ENCODE results near the gene GOLIM4. TPM values are rescaled to one million over a fixed set of nuclear protein-coding genes. Genes with fewer than 3 reads are reported as not detected.
A peak's percentile ranks its signal among the peaks of the same experiment; 100 is the strongest.

GOLIM4 gene
- total and polyA plus RNA-seq, 4 donors = 20.5 to 48.8 (median 32.9) TPM

DNA sequence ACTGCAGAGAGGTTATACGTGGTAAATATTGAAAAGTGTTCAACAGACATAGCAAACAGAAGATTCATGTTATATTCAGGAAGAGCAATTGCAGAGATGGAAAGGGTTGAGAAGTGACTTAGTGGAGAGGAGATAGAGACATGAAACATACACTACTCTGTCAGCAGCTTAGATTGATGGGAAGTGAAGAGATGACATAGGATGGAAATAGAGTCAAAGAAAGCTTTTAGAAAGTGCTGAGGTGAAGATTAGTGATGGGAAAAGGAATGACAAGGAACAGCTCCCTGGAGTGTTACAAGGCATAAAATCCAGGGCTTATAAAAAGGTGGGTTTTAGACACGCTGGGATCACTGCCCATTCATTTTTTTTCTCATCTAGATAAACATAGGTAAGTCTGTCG is 17.2 kb upstream of the GOLIM4 start:
- H3K4me1 ChIP-seq (ENCODE audit: control insufficient read depth in 1 of 2, insufficient read depth in 2 of 2, low read length in 2 of 2) = no peaks in the 10 kb centered on the region
- no peaks in the 10 kb centered on the region for H3K9me3 ChIP-seq (ENCODE audit: control insufficient read depth, low read length)
- no peaks in the 10 kb centered on the region for H3K36me3 ChIP-seq (ENCODE audit: control insufficient read depth in 1 of 2, insufficient read depth in 2 of 2, low read length in 1 of 2)
- intact Hi-C loops (cut with DNase I) = no loop called here
- 82% methylated on average over 3 of the region's 3 CpGs for WGBS, 2 donors
- no peaks in the 10 kb centered on the region for H3K27me3 ChIP-seq (ENCODE audit: control insufficient read depth in 1 of 2, insufficient read depth in 2 of 2, low read length in 1 of 2)
- ATAC-seq (ENCODE audit: low FRiP score) = no peak
- H3K4me3 ChIP-seq (ENCODE audit: low read length in 2 of 2) = no peak overlapping the region
- no peak for DNase-seq
- H3K27ac ChIP-seq (ENCODE audit: low read depth in 1 of 2, low read length in 2 of 2) = no peak overlapping the region

DNA sequence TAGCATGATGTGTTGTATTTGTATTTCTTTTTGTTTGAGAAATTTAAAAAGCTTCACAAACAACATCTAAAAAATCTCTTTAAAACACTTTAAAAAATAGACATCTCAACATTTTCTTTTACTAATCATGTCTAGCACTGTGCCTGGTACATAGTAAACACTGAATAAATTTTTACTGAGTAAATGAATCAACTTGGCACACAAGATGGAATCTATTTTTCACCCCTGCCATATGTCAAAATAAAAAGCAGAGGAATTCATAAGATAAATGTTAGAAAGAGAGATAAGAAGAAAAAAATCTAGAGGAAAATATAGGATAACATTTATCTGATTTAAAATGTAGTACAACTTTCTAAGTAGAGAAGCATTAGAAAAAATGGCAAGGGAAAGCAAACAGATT is 8.6 kb upstream of the GOLIM4 start:
- no peaks in the 10 kb centered on the region for H3K27me3 ChIP-seq (ENCODE audit: control insufficient read depth in 1 of 2, insufficient read depth in 2 of 2, low read length in 1 of 2)

DNA sequence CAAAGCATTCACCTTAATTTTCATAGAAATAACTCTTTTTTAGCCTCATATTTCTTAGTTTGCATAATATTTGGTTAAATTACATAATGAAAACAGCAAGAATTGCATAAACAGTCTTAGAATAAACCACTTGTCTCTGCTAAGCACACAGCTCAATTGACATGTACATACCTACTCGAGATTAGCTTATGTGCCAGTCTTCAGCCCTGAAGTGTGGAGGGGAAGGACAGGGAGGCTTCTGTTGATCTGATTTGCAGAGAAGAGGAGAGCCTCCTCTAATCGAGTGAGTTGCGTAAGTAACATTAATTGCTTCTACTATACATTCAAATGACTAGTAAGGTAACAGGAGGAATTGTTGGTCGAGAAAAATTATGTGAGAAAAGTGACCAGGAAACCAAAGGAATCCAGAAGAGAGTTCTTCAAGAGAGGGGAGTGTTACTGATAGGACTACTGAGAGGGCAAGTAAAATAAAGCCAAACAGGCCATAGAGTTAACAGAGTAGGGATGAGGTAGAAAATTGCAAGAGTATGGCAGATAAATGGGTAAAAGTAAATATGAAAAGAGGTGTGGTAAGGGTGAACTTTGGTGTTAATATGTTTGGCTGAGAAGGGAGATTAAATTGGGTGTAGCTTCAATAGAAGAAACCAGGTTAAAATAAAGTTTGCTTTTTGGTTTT is 7.1 kb upstream of the GOLIM4 start:
- ATAC-seq (ENCODE audit: low FRiP score) (no peak), DNase-seq (no peak)
- 87 to 88% methylated on average over 4 of the region's 4 CpGs for WGBS, 2 donors
- Histone ChIP-seq H3K9me3 (ENCODE audit: control insufficient read depth, low read length) (no peaks in the 10 kb centered on the region), H3K27ac (ENCODE audit: low read depth in 1 of 2, low read length in 2 of 2) (no peak overlapping the region), H3K27me3 (ENCODE audit: control insufficient read depth in 1 of 2, insufficient read depth in 2 of 2, low read length in 1 of 2) (no peaks in the 10 kb centered on the region), H3K36me3 (ENCODE audit: control insufficient read depth in 1 of 2, insufficient read depth in 2 of 2, low read length in 1 of 2) (no peaks in the 10 kb centered on the region), H3K4me1 (ENCODE audit: control insufficient read depth in 1 of 2, insufficient read depth in 2 of 2, low read length in 2 of 2) (no peaks in the 10 kb centered on the region), H3K4me3 (ENCODE audit: low read length in 2 of 2) (no peak overlapping the region)
- intact Hi-C loops (cut with DNase I) = no loop called here

More for the DNA sequence above, 8.6 kb upstream of the GOLIM4 start:
- Histone ChIP-seq H3K27ac (ENCODE audit: low read depth in 1 of 2, low read length in 2 of 2) (no peak overlapping the region), H3K9me3 (ENCODE audit: control insufficient read depth, low read length) (no peaks in the 10 kb centered on the region), H3K36me3 (ENCODE audit: control insufficient read depth in 1 of 2, insufficient read depth in 2 of 2, low read length in 1 of 2) (no peaks in the 10 kb centered on the region), H3K4me3 (ENCODE audit: low read length in 2 of 2) (no peak overlapping the region), H3K4me1 (ENCODE audit: control insufficient read depth in 1 of 2, insufficient read depth in 2 of 2, low read length in 2 of 2) (no peaks in the 10 kb centered on the region)
- ATAC-seq (ENCODE audit: low FRiP score) (no peak), DNase-seq (no peak)
- intact Hi-C loops (cut with DNase I) = no loop called here

DNA sequence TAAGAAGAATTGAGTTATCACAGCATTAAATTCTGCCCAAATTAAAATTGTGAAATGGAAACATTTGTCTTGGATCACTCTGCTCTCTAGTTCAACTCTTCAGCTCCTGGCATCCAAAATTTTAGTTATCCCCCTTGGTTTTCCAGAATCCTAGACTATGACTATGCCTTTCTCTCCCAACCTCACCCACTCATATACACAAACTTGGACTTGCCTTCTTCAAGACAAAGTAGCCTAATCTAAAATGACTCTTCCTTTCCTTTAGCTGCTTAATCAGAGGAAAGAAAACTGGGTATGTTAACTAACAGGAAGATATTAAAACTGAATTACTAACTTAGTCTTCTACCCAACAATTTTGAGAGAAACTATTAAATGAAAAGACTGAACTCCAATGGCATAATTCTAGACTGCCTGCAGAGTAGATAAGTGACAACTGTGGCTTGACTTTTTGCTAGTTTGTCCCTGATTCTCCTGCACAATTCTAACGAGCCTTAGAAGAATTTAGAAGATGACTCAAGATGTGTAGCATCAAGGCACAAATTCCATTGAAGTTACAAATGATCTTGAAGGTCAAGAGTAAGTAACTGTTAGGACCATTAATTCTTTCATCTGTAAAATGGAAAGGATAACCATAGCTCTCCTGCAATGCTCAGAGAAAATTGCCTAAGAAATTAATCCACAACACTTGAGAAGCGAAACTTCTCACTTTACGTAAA is 5.2 kb upstream of the GOLIM4 start:
- no peak for DNase-seq
- intact Hi-C loops (cut with DNase I) = no loop called here
- Histone ChIP-seq H3K9me3 (ENCODE audit: control insufficient read depth, low read length) (no peaks in the 10 kb centered on the region), H3K4me1 (ENCODE audit: control insufficient read depth in 1 of 2, insufficient read depth in 2 of 2, low read length in 2 of 2) (no peaks in the 10 kb centered on the region), H3K36me3 (ENCODE audit: control insufficient read depth in 1 of 2, insufficient read depth in 2 of 2, low read length in 1 of 2) (no peaks in the 10 kb centered on the region), H3K27ac (ENCODE audit: low read depth in 1 of 2, low read length in 2 of 2) (no peak overlapping the region), H3K27me3 (ENCODE audit: control insufficient read depth in 1 of 2, insufficient read depth in 2 of 2, low read length in 1 of 2) (no peaks in the 10 kb centered on the region), H3K4me3 (ENCODE audit: low read length in 2 of 2) (no peak overlapping the region)
- WGBS, 2 donors = 81 to 85% methylated on average over 3 of the region's 3 CpGs
- ATAC-seq (ENCODE audit: low FRiP score) = no peak

DNA sequence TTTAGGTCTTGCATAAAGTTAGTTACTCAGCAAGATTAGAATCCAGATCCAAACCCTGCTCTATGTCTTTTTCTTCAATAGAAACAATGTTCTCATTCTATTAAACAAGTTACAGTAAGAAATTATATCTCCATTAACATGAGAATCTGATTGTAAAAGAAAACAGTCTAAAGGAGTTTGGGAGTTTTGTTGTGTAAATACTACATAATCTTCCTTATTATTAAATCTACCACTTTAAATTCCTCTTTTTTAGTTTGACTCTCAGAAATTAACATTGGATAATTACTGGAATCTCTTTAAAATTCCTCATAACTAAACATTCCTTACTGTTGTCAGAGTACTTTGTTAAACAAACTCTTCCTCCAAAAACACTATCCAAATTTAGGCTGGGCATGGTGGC is 1.7 kb upstream of the GOLIM4 start:
- H3K9me3 ChIP-seq (ENCODE audit: control insufficient read depth, low read length) = no peaks in the 10 kb centered on the region
- H3K27me3 ChIP-seq (ENCODE audit: control insufficient read depth in 1 of 2, insufficient read depth in 2 of 2, low read length in 1 of 2) = no peaks in the 10 kb centered on the region
- H3K4me1 ChIP-seq (ENCODE audit: control insufficient read depth in 1 of 2, insufficient read depth in 2 of 2, low read length in 2 of 2) = peaks cover 0 to 2% of the 10 kb centered on the region in 2 donors
- intact Hi-C loops (cut with DNase I) = loop anchor here (5.0 to 10.0 kb wide), 3 partner anchors 45 to 1667 kb away; partner anchors contain the start of genes ACTRT3 (in 1 of the 2) and TERC (in 1 of the 2)
- H3K4me3 ChIP-seq (ENCODE audit: low read length in 2 of 2) = no peak overlapping the region
- H3K36me3 ChIP-seq (ENCODE audit: control insufficient read depth in 1 of 2, insufficient read depth in 2 of 2, low read length in 1 of 2) = no peaks in the 10 kb centered on the region
- no peak overlapping the region for H3K27ac ChIP-seq (ENCODE audit: low read depth in 1 of 2, low read length in 2 of 2)
- DNase-seq = no peak
- ATAC-seq (ENCODE audit: low FRiP score) = no peak

DNA sequence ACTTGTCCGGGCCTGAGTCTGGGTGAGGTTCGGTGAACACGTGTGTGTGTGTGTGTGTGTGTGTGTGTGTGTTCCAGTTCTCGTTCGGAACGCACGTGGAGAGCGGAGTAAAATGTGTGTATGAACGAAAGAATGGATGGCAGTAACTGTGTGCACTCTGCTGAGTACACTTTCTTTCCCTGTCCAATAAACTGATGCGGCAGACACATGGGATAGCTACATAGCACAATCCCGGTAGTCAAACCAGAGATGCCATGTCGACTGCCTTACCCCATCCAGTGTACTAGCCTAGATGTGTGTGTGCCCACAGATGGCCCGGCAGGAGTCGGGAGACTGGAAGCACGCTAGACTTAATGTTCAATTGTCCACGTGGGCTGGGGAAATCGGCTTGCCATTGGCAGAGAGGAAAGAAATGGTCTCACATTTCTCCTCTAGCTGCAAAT is 507 bp upstream of the GOLIM4 start:
- Histone ChIP-seq H3K4me3 (ENCODE audit: low read length in 2 of 2) (peak overlapping the region; percentile 39 to 57), H3K36me3 (ENCODE audit: control insufficient read depth in 1 of 2, insufficient read depth in 2 of 2, low read length in 1 of 2) (no peaks in the 10 kb centered on the region), H3K4me1 (ENCODE audit: control insufficient read depth in 1 of 2, insufficient read depth in 2 of 2, low read length in 2 of 2) (peaks cover 0 to 4% of the 10 kb centered on the region in 2 donors), H3K9me3 (ENCODE audit: control insufficient read depth, low read length) (no peaks in the 10 kb centered on the region), H3K27ac (ENCODE audit: low read depth in 1 of 2, low read length in 2 of 2) (peak overlapping the region in 1 of 2 donors; percentile 59), H3K27me3 (ENCODE audit: control insufficient read depth in 1 of 2, insufficient read depth in 2 of 2, low read length in 1 of 2) (no peaks in the 10 kb centered on the region)
- DNase-seq = peak; percentile 70 to 83
- 0 to 1% methylated on average over 17 of the region's 17 CpGs for WGBS, 2 donors
- ATAC-seq (ENCODE audit: low FRiP score) = peak; percentile 79
- intact Hi-C loops (cut with DNase I) = loop anchor here (5.0 to 10.0 kb wide), 3 partner anchors 44 to 1669 kb away; partner anchors contain the start of genes ACTRT3 (in 1 of the 2) and TERC (in 1 of the 2)

DNA sequence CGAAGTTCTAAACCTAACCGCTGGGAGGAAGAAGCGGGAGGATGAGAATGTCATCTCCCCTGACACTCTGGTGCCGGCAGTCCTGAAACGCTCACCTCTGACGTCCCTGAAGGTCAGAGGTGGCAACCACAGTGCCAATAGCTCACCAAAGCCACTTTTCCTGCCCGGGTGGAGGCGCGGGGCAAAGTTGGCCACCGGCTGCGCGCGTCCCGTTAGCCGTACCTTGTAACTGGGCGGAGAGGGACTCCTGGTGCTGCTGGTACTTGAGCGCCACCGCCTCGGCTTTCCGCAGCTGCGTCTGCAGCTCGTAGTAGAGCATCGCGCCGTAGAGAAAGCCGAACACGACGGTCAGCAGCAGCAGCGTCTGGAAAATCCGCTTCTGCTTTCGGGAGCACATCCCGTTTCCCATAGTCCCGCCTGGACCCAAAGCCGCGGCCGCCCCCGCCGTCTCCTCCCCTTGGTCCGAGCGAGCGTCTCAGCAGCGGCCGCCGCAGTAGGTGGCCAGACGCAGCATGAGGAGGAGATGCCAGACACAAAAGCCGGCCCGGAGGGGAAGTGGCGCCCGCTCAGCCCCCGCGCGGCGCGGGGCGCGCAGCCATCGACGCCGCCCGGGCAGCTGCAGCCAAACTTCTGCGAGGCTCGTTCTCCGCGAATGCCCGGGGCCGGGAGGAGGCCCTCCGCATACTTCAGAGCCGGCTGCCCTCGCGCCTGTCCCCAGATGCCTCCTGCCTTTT is 680 bp downstream of the GOLIM4 start:
- peak; percentile 74 for ATAC-seq (ENCODE audit: low FRiP score)
- 0 to 1% methylated on average over 63 to 70 of the region's 70 CpGs for WGBS, 2 donors

DNA sequence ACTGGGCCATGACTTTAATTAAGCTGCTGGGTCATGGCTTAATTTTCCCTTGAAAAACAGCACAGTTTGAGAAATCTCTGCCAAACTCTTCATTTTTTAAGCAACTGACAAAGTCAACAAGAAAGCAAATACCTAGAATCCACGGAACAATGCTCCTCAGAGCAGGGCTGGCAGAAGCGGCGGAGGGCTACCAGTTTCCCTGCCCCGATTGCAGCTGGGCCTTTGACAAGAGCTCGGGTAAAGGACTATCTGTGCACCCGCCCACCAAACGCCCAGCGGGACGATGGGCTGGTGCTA is 1.2 kb downstream of the GOLIM4 start:
- whole genome bisulfite sequencing, 2 donors = 0% methylated on average over 9 of the region's 9 CpGs
- Histone ChIP-seq H3K36me3 (ENCODE audit: control insufficient read depth in 1 of 2, insufficient read depth in 2 of 2, low read length in 1 of 2) (no peaks in the 10 kb centered on the region), H3K9me3 (ENCODE audit: control insufficient read depth, low read length) (no peaks in the 10 kb centered on the region), H3K27ac (ENCODE audit: low read depth in 1 of 2, low read length in 2 of 2) (peak overlapping the region; percentile 50 to 88), H3K4me3 (ENCODE audit: low read length in 2 of 2) (peak overlapping the region; percentile 57 to 63), H3K4me1 (ENCODE audit: control insufficient read depth in 1 of 2, insufficient read depth in 2 of 2, low read length in 2 of 2) (peaks cover 0 to 8% of the 10 kb centered on the region in 2 donors), H3K27me3 (ENCODE audit: control insufficient read depth in 1 of 2, insufficient read depth in 2 of 2, low read length in 1 of 2) (no peaks in the 10 kb centered on the region)
- DNase-seq (no peak), ATAC-seq (ENCODE audit: low FRiP score) (no peak)
- intact Hi-C loops (cut with DNase I) = loop anchor here in 1 of 2 donors (10.0 kb wide), 1 partner anchor 1670 kb away; the partner anchor contains the start of genes ACTRT3 and TERC

More for the DNA sequence above, 680 bp downstream of the GOLIM4 start:
- Histone ChIP-seq H3K36me3 (ENCODE audit: control insufficient read depth in 1 of 2, insufficient read depth in 2 of 2, low read length in 1 of 2) (no peaks in the 10 kb centered on the region), H3K27ac (ENCODE audit: low read depth in 1 of 2, low read length in 2 of 2) (peak overlapping the region; percentile 50 to 88), H3K4me1 (ENCODE audit: control insufficient read depth in 1 of 2, insufficient read depth in 2 of 2, low read length in 2 of 2) (peaks cover 0 to 8% of the 10 kb centered on the region in 2 donors), H3K27me3 (ENCODE audit: control insufficient read depth in 1 of 2, insufficient read depth in 2 of 2, low read length in 1 of 2) (no peaks in the 10 kb centered on the region), H3K4me3 (ENCODE audit: low read length in 2 of 2) (peak overlapping the region; percentile 57 to 63), H3K9me3 (ENCODE audit: control insufficient read depth, low read length) (no peaks in the 10 kb centered on the region)
- intact Hi-C loops (cut with DNase I) = loop anchor here (5.0 to 10.0 kb wide), 3 partner anchors 43 to 1670 kb away; partner anchors contain the start of genes ACTRT3 (in 1 of the 2) and TERC (in 1 of the 2)
- DNase-seq = peak; percentile 78 to 90
